Aortic smooth muscle cell (primary cell): ENCODE data around the gene CYP1A2. TPM values are rescaled to one million over a fixed set of nuclear protein-coding genes. Genes with fewer than 3 reads are reported as not detected.

Source experiments
- total RNA-seq: library from RNA; depleted of rRNA; stranded (reverse); fragments of >200 nt; gene quantifications from 2 replicates; pipeline ENCODE4 v1.2.3, GENCODE V29; 2014

CYP1A2 gene
- total RNA-seq, result not detected in 2 replicates

GRCh38 chr15:74748322-74748946 is at the start of gene CYP1A2:
Gene CYP1A2, plus strand, starts transcription at chr15:74748845. Its CDS starts 894 bp downstream, at chr15:74749739.

GRCh38 chr15:74725225-74725774 is 23.3 kb upstream of the CYP1A2 start, which contains the start of gene CYP1A1:
Gene CYP1A1, minus strand, starts transcription at chr15:74725528. Its CDS starts 2,431 bp downstream, at chr15:74723097.

GRCh38 chr15:74781431-74782258 is 33.0 kb downstream of the CYP1A2 start, which contains the start of gene CSK:
Gene CSK, plus strand, starts transcription at chr15:74782080. Its CDS starts 16,218 bp downstream, at chr15:74798298.

Other genes starting within 250 kb of the CYP1A2 start
- 1.6 and 1.8 TPM in 2 replicates for gene ARID3B, start 207.6 kb upstream of the CYP1A2 start, total RNA-seq
- 33.6 and 42.0 TPM in 2 replicates for gene CLK3, start 133.0 kb upstream of the CYP1A2 start, total RNA-seq
- gene EDC3, start 52.8 kb upstream of the CYP1A2 start, total RNA-seq, result 8.9 and 10.9 TPM in 2 replicates
- 0.53 and 1.7 TPM in 2 replicates for gene CYP1A1, start 23.3 kb upstream of the CYP1A2 start, total RNA-seq
- 25.4 and 25.8 TPM in 2 replicates for gene CSK, start 33.2 kb downstream of the CYP1A2 start, total RNA-seq
- gene LMAN1L, start 64.0 kb downstream of the CYP1A2 start, total RNA-seq, result 0.13 and 0.25 TPM in 2 replicates
- gene CPLX3, start 77.8 kb downstream of the CYP1A2 start, total RNA-seq, result under 0.01 TPM in 1 of 2 replicates, not detected in the other
- gene ULK3, start 94.3 kb downstream of the CYP1A2 start, total RNA-seq, result 13.1 and 15.3 TPM in 2 replicates
- gene SCAMP2, start 124.5 kb downstream of the CYP1A2 start, total RNA-seq, result 15.2 and 17.0 TPM in 2 replicates
- 37.9 and 39.5 TPM in 2 replicates for gene MPI, start 141.2 kb downstream of the CYP1A2 start, total RNA-seq
- 38.2 and 38.7 TPM in 2 replicates for gene FAM219B, start 158.0 kb downstream of the CYP1A2 start, total RNA-seq
- gene COX5A, start 189.2 kb downstream of the CYP1A2 start, total RNA-seq, result 39.0 and 51.0 TPM in 2 replicates
- 6.7 and 7.9 TPM in 2 replicates for gene RPP25, start 207.9 kb downstream of the CYP1A2 start, total RNA-seq
- gene SCAMP5, start 246.7 kb downstream of the CYP1A2 start, total RNA-seq, result 1.7 and 6.5 TPM in 2 replicates